ENCODE results near the gene CD79A. TPM values are rescaled to one million over a fixed set of nuclear protein-coding genes. Genes with fewer than 3 reads are reported as not detected.

CD79A gene
- total RNA-seq, 2 experiments from 2014 or later = 28.0 to 29.8 TPM

Small RNAs within 50 kb of the gene (microRNA-seq; reads per million reads assigned to microRNA genes)
- gene MIR6797 = not detected

Other genes starting within 250 kb of the CD79A start
- not detected for gene CEACAM7, start 189.0 kb upstream of the CD79A start, total RNA-seq
- gene CEACAM5, start 168.7 kb upstream of the CD79A start, total RNA-seq = not detected
- not detected for gene CEACAM6, start 121.7 kb upstream of the CD79A start, total RNA-seq
- not detected for gene CEACAM3, start 80.7 kb upstream of the CD79A start, total RNA-seq
- not detected for gene LYPD4, start 32.6 kb upstream of the CD79A start, total RNA-seq
- not detected for gene DMRTC2, start 32.2 kb upstream of the CD79A start, total RNA-seq
- 1,000 to 10,000 TPM; 3,237 to 3,326 TPM for gene RPS19, start 17.0 kb upstream of the CD79A start, total RNA-seq
- 100 to 1,000 TPM; 807 to 824 TPM for gene ARHGEF1, start 5.9 kb downstream of the CD79A start, total RNA-seq
- gene ERFL, start 51.2 kb downstream of the CD79A start, total RNA-seq = 1 to 10 TPM; 4.3 to 4.5 TPM
- 10 to 100 TPM; 85.3 to 87.3 TPM for gene RABAC1, start 82.0 kb downstream of the CD79A start, total RNA-seq
- gene ATP1A3, start 117.0 kb downstream of the CD79A start, total RNA-seq = 1 to 10 TPM; 4.5 to 7.1 TPM
- gene GRIK5, start 192.9 kb downstream of the CD79A start, total RNA-seq = under 1 TPM; 0.44 to 0.79 TPM
- gene ZNF574, start 198.9 kb downstream of the CD79A start, total RNA-seq = 10 to 100 TPM; 17.6 to 18.9 TPM